HepG2 (cell line): ENCODE measurements around the gene SUPV3L1.

Experiments used
- BHLHE40 ChIP-seq: IDR thresholded peaks from 2 replicates; pipeline ENCODE4 v1.6.1; 2011; ENCODE audit warnings: low read length, improper control_type of control experiment
- BRCA1 ChIP-seq: sonication (generic); formaldehyde crosslinking; IDR thresholded peaks from 2 replicates; pipeline ENCODE4 v1.4.0; 2020; ENCODE audit warnings: missing genetic modification reagents
- CTCF ChIP-seq: sonication (generic); formaldehyde crosslinking; IDR thresholded peaks from 2 replicates; pipeline ENCODE4 v1.5.0; 2020; ENCODE audit warnings: mild to moderate bottlenecking, missing genetic modification reagents, moderate library complexity
- ELF4 ChIP-seq: sonication (generic); formaldehyde crosslinking; IDR thresholded peaks from 2 replicates; pipeline ENCODE4 v1.5.0; 2020; ENCODE audit warnings: missing genetic modification reagents, mild to moderate bottlenecking, moderate library complexity, borderline replicate concordance
- EZH2 ChIP-seq: conservative IDR thresholded peaks from 2 replicates; pipeline ENCODE4 v1.6.1; 2012; ENCODE audit warnings: mild to moderate bottlenecking, low read depth, low read length, moderate library complexity
- FOXM1 ChIP-seq: sonication (generic); formaldehyde crosslinking; IDR thresholded peaks from 2 replicates; pipeline ENCODE4 v1.5.0; 2020; ENCODE audit warnings: missing genetic modification reagents
- MEF2D ChIP-seq: sonication (generic); formaldehyde crosslinking; IDR thresholded peaks from 2 replicates; pipeline ENCODE4 v1.5.1; 2020; ENCODE audit warnings: mild to moderate bottlenecking, missing genetic modification reagents
- NFE2 ChIP-seq: sonication (generic); formaldehyde crosslinking; IDR thresholded peaks from 2 replicates; pipeline ENCODE4 v1.4.0; 2020; ENCODE audit warnings: missing genetic modification reagents
- NKX3-1 ChIP-seq: sonication (generic); formaldehyde crosslinking; IDR thresholded peaks from 2 replicates; pipeline ENCODE4 v1.5.0; 2020; ENCODE audit warnings: missing genetic modification reagents
- RNF2 ChIP-seq: fragments of 450-650 bp; conservative IDR thresholded peaks from 2 replicates; pipeline ENCODE4 v1.6.1; 2016; ENCODE audit warnings: low read depth
- SNAI1 ChIP-seq: sonication (generic); formaldehyde crosslinking; IDR thresholded peaks from 2 replicates; pipeline ENCODE4 v1.5.0; 2020; ENCODE audit warnings: mild to moderate bottlenecking, missing genetic modification reagents, borderline replicate concordance
- XRCC5 ChIP-seq: fragments of 200-400 bp; formaldehyde crosslinking; optimal IDR thresholded peaks from 2 replicates; pipeline ENCODE3; 2017; ENCODE audit warnings: mild to moderate bottlenecking, low read length
- ZNF20 ChIP-seq: sonication (generic); formaldehyde crosslinking; IDR thresholded peaks from 2 replicates; pipeline ENCODE4 v1.4.0; 2020; ENCODE audit warnings: mild to moderate bottlenecking, moderate library complexity, missing genetic modification reagents

GRCh38 chr10:69145329-69145728 lies 34.7 kb upstream of the SUPV3L1 start:
- TF ChIP-seq CTCF (CRISPR knock-in tag) (no peak), FOXM1 (CRISPR knock-in tag) (no peak), MEF2D (CRISPR knock-in tag) (no peak), NKX3-1 (CRISPR knock-in tag) (no peak), EZH2 (no peak), NFE2 (CRISPR knock-in tag) (no peak), BHLHE40 (no peak), ELF4 (CRISPR knock-in tag) (no peak), BRCA1 (no peak), ZNF20 (CRISPR knock-in tag) (no peak), XRCC5 (no peak), RNF2 (no peak), SNAI1 (CRISPR knock-in tag) (no peak)
